SHP77 treated with DMSO at 0.1 percent for 48 hours (cell line): ENCODE data around the gene LPCAT1.

Experiments used
- DNase-seq: peaks from one replicate; lab custom pipeline; 2025; lab: John Stamatoyannopoulos, UW

Gene LPCAT1

DNA sequence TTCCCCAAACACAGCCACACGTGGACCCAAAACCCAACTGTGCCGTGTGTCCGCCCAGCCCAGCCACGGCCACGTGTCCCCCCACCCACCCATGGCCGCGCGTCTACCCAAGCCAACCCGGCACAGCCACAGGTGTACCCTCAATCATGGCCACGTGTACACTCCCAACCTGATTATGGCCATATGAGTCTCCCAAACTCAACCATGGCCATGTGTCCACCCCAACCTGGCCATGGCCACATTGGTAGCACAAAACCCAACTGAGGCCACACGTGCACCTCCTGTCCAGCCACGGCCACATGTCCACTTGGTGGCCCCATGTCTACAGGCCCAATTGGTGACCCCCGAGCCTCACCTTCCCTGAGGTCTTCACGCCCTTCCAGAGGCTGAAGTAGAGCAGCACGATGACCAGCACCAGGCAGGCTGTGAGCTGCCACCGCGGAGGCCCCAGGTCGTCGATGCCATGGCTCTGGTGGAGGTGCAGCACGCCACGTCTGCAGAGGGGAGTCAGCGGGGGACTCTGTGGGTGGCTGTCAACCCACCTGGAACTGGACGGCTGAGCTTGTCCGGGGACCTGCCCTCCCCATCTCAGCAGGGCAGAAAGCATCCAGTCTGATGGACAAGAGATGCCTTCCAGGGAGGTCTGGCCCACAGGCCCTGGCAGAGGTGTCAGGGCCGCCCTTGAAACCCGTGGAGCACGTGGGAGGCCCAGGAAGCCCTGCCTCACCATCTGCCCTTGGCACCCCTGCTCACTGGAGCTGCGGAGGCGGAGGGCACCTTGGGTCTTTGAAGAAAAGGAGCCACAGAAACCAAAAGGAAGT lies 102.0 kb downstream of the LPCAT1 start:
- no peak for DNase-seq

DNA sequence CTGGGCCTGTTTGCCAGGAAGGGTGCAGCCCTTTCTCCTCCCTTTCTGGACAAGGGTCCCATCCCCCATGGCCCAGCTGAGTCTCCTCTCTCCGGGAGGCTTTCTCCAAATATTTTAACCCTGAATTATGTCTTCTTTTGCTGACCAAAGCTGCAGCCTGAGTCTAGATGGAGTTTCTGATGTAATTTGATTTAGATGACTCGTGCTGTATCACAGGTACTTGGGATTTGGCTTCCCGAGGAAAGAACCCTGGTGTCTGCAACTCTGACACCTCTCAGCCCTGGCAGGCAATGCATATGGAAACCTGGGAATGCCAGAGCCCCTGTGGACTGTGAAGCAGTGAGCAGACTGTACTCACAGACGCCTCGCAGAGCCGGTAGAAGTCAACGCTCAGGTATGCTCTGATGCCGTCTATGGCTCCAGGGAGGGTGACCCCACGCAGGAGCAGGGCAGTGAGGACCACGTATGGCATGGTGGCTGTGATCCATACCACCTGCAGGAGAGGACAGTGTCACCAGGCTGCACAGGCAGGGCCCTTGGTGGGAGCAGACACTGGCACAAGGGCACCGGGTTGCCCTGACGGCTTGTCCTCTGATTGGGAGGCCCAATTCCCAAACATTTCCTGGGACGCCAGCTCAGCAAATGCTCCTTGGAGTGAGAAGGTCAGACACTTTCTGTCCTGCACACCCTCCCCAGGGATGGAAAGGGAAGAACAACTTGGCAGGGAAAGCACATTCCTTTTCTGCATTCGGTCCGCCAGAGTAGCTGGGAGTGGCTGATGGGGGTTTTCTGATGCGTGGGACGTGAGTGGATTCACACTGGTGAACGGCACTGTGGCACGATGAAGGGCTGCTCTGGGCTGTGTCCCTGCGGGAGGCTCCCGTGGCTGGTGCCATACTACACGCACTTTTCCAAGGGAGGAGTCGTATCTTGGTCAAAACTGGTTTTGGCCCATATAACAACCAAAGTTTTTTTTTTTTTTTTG lies 103.3 kb downstream of the LPCAT1 start:
- no peak for DNase-seq

DNA sequence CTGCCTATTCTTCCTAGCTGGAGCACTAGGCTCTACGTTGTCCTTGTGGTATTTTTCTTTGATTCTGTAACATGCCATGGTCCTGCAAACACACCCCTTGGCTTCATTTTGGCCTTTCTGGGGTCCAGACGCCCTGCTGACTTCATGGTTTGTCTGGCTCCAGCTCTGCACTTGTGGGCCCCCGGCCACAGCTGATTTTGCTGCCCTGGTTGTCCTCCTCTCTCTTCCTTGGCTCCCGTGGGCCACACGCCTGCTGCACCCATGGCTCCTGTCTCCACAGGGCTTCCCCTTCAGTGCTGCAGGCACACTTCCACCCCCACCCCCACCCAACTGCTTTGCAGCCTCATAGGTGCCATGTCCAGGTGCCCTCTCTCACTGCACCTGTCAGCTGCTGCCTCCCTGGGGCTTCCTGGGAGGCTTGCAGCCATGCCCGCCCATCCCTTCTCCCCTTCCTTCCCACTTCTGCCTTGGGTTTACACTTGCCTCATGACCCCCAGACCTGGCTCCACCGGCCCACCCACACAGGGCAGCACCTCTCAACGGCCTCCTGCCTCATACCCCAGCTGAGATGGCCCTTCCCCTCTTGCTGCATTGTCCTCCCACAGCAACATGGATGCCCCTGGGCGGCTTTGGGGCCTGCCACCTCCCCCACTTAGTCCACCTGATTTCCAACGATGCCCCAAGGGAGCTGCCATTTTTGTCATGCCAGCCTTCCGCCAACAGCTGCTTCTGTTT lies 104.1 kb downstream of the LPCAT1 start:
- no peak for DNase-seq

DNA sequence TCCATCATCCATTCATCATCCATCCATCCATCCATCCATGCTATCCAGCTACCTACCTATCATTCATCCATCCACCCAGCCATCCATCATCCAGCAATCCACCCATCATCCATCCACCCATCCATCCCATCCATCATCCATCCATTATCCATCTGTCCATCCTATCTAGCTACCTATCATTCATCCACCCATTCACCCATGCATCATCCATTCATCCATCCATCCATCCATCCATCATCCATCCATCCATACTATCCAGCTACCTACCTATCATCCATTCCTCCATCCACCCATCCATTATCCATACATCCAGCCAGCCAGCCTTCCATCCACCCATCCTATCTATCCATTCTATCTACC lies 104.9 kb downstream of the LPCAT1 start:
- no peak for DNase-seq

DNA sequence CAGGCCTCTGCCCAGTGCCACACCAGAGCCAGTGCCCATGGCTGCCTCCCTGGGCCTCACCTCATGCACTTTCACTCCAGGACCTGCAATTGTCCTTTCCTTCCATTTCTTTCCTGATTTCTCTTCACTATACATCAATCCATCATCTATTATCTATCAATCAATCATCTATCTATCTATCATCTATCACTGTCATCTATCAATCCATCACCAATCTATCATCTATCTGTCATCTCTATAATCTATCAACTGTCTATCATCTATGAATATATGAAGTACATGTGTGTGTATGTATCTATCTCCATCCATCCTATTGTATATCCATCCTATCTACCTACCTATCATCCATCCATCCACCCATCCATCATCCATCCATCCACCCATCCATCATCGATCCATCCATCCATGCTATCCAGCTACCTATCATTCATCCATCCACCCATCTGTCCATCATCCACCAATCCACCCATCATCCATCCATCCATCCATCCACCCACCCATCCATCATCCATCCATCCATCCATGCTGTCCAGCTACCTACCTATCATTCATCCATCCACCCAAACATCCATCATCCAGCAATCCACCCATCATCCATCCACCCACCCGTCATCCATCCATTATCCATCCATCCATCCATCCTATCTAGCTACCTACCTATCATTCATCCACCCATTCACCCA lies 105.4 kb downstream of the LPCAT1 start:
- DNase-seq: no peak

DNA sequence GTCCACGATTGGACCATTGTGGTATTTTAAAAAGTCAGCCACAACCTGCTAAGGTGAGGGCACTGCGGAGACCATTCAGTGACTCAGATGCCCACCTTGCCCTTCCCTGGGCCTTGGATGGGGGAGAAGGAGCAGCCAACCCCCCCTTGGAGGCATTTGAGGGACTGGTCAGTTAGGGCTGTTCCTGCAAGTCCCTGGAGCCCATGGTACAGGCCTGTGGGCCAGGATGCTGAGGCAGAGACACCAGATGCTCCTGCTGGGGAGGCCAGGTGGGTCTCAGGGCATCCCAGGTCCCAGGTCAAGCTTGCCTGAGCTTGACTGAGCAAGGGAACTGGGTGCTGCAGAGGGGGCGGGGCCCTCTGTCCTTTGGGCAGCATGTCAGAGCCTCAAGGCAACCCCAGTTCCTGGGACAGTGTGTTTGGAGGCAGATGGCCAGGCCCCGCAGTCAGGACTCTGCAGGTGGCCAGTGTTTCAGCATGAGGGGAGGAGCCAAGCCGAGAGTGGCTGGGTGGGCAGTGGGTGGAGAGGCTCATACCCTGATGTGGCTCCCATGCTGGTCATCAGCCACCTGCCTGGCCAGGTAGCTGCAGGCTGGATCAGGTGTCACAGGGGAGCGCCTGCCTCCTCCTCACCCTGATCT lies 106.1 kb downstream of the LPCAT1 start:
- no peak for DNase-seq

DNA sequence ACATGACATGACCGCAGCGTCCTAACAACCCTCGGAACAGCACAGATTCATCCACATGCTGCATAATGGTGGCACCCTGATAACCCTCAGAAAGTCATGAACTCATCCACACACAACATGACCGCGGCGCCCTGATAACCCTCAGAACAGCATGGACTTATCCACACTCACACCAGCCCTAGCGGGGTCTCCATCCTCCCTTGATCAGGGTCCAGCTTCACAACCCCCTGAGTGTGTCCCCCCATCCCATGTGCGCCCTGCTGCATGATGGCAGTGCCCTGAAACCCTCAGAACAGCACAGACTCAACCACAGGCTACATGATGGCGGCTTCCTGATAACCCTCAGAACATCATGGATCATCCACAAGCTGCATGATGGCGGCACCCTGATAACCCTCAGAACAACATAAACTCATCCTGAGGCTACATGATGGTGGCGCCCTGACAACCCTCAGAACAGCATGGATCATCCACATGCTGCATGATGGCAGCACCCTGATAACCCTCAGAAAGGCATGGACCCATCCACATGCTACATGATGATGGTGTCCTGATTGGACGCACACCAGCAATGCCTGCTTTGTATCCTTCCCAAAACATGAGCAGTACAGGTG lies 106.8 kb downstream of the LPCAT1 start:
- DNase-seq: no peak

DNA sequence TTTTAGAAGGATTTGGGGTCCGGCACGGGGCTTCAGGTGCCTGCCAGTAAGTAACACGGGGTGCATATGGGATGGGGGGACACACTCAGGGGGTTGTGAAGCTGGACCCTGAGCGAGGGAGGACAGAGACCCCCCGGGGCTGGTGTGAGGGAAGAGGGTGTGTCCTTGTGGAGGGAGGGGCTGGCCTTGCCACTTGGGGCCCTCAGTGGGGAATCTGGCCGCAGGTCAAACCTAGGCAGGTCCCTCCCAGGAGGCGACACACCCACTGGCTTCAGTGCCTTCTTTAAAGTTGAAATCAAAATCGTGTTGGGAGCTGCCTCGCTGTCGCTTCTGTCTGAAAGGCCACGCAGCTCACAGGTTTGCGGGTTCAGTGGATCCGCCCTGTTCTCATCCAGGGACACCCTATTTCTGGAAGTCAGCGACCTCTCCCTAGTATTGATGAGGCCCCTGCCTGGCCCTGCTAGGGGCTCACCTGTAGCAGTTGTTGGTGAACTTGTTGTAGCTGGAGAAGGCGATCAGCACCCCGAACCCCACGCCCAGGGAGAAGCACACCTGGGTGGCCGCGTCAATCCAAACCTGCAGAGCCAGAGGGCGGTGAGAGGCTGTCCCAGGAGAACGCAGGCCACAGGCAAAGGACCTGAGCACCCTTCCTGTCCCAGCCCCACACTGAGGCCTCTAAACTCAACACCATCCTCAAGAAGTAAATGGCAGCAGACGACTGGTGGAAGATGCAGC lies 108.0 kb downstream of the LPCAT1 start:
- DNase-seq: no peak

DNA sequence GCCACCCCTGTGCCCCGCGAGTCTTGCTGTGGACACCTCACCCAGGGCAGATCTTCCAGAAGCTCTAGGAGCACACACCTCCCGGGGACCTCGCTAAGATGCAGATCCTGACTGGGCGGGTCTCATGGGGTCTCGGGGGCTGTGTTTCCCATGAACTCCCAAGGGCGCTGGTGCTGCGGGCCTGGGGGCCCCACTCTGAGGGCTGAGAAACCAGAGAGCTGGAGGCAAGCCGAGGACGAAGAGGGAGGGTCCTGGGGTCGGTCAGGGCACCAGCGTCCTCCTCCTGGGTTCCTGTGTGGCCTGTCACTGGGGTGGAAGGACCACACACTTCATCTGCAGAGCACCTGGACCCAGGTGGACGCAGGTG lies 108.7 kb downstream of the LPCAT1 start:
- DNase-seq: no peak

DNA sequence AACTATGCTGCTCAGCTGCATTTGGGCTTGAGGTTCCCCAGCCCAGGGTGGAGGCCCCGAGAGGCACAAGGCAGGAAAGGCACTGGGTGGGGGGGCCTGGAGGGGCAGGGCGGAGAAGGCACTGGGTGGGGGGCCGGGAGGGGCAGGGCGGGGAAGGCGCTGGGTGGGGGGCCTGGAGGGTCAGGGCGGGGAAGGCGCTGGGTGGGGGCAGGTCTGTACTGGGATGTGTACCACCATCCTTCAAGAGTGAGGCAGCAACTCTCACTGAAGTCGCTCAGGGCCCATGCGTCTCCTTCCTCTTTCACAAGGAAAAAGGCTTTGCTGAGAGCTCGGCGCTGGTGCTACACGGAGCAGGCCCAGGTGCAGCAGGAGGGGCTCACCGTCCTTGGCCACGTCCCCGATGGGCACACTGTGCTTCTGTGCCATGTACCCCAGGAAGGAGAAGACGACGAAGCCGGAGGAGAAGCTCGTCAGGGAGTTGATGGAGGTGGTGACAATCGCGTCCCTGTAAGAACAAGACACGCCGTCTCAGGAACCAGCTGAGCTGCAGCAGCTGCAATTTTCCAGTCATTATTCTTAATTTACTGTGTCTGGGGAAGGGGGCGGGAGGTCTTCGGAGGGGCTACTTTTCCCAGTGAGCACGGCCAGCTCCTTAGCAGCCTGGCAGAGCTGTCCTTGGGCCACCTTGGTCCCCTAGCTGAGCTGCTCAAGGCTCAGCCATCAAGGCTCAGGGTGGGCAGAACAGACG lies 109.3 kb downstream of the LPCAT1 start:
- DNase-seq: no peak

DNA sequence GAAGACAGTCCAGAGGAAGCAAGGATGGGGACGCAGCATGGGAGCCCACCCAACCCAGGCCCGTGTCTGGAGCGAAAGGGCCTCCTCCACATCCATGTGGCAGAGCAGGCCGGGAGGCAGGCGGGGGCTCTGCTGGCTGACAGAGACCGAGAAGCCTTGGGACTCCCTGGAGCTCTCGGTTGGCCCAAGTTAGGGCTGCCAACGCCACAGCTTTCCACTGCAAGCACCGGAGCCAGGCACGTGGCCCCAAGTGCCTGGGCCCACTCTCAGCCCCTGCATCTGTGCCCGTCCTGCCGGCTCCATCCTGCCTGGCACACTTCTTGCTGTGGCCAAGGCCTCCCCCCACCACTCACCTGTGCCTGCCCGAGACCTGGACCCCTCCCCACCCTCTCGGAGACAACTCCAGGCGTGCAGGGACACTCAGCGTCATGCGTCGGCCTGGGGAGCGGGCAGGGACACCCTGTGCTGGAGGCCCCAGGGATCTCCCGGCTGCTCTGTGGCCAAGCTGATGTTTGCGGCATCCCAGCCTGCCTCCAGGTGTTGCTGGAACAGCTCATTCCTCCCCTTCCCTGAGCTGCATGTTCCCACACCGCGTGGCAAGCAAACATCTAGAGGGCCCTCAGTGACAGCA lies 110.0 kb downstream of the LPCAT1 start:
- no peak for DNase-seq

DNA sequence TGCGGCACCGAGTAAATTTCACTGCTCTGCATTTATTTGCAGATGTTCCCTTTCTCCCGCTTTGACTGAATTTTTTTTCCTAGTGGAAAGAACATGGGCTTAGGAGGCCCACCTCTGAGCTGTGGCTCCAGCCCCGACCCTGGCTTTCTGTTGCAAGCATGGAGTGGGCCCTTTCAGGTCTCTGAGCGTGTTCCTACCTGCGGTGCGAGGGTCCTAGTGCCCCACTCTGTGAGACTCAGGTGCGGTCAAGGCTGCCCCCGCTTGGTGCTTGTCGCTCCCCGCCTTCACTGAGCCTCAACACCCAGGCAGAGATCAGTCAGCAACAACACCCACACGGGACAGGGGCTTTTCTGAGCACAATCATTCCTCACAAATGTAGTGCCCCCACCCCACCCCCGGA lies 110.5 kb downstream of the LPCAT1 start:
- DNase-seq: no peak

DNA sequence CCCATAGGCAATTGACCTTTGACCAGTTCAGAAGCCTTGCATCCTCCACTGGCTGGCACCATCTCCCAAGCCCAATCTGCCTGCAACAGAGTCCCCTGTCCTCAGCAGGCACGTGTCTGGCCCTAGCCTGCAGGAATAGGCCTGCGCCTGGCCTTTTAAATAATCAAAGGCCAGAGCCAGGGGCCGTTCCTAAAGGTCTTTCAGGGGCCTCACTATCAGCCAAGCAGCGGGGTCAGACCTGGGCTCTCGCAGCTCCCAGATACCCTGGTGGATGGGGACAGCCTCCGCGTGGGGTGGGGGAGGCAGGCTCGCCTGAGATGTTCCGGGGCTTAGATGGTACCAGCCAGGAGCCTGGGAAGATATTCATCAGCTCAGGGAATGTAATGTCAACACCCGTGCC lies 111.1 kb downstream of the LPCAT1 start:
- DNase-seq: no peak

DNA sequence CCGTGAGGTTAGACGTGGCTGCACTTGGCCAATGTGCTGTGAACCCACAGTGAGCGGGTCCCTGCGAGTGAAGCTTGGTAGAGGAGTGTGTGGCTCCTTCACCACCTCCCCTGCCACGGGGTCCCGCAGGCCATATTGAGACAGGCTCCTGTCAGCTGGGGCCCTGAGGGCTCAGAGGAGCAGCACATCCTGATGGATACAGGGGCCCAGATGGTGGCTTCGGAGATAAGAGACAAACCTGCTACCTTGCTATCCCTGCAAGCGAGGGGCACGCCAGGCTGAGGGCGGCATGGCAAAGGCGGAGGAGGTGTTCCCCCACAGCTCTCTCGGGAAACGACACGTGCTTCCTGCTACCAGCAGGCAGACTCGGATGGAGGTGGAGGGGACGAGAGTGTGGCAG lies 111.6 kb downstream of the LPCAT1 start:
- no peak for DNase-seq
